Measurements from ENCODE around the gene DNAJC13.

DNA sequence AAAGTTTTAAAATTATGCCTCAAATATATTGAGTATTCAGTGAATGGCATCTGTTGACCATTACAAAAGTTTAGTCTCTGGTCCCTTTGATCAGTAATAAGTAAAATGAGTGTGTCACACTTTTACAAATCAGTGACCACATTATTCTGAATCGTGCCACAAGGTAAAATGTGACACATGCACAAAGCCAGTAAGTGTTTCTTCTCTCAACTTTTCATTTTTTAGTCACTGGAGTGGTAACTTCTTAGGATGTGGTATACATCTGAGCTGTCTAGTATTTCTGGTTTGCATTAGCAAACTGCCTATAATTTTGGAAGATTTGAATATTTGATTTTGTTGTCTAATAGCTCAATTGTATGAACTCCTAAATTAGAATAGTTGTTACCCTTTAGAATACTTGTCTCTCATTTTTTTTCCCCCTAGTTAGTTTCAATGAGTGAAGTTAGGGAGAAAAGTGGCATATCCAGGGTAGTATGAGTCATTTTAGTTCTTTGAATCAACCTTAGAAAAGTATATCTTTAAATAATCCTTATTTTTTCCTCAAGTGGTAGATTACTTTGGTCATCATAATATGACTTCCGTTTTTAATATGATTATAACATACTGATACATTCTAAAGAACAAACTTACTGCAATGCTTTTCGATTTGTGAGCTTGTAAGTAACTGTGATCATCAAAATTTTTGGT lies 18.1 kb downstream of the DNAJC13 start:
- TF ChIP-seq, protein P1, sequence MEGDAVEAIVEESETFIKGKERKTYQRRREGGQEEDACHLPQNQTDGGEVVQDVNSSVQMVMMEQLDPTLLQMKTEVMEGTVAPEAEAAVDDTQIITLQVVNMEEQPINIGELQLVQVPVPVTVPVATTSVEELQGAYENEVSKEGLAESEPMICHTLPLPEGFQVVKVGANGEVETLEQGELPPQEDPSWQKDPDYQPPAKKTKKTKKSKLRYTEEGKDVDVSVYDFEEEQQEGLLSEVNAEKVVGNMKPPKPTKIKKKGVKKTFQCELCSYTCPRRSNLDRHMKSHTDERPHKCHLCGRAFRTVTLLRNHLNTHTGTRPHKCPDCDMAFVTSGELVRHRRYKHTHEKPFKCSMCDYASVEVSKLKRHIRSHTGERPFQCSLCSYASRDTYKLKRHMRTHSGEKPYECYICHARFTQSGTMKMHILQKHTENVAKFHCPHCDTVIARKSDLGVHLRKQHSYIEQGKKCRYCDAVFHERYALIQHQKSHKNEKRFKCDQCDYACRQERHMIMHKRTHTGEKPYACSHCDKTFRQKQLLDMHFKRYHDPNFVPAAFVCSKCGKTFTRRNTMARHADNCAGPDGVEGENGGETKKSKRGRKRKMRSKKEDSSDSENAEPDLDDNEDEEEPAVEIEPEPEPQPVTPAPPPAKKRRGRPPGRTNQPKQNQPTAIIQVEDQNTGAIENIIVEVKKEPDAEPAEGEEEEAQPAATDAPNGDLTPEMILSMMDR (IDR thresholded peaks at IDR 0.05), result no peak
- no peak for TF ChIP-seq POLR2AphosphoS5 (IDR thresholded peaks at IDR 0.05)

Measured in prostate gland (tissue), 2 donors.